Karpas-422 (cell line): Measurements from ENCODE around the gene RIC3. TPM values are rescaled to one million over a fixed set of nuclear protein-coding genes. Genes with fewer than 3 reads are reported as not detected.
A peak's percentile ranks its signal among the peaks of the same experiment; 100 is the strongest.

Experiments used
- DNase-seq: peaks from one replicate; pipeline ENCODE4 v3.0.0-alpha.2; 2015
- H2AFZ ChIP-seq: fragments of 200-600 bp; sonication (generic); 2 replicates; pipeline ENCODE4 v1.6.1; 2014; ENCODE audit warnings: antibody characterized with exemption, low read length, mixed read lengths
- H3K27ac ChIP-seq: fragments of 200-600 bp; sonication (generic); 2 replicates; pipeline ENCODE4 v1.5.1; 2014; ENCODE audit warnings: mild to moderate bottlenecking, low read length, moderate library complexity
- H3K27me3 ChIP-seq: fragments of 200-600 bp; sonication (generic); 2 replicates; pipeline ENCODE4 v1.6.1; 2014; ENCODE audit warnings: low read length, mixed read lengths
- H3K36me3 ChIP-seq: fragments of 200-600 bp; sonication (generic); 2 replicates; pipeline ENCODE4 v1.6.1; 2014; ENCODE audit warnings: low read length, mixed read lengths; ENCODE audit not compliant: insufficient read depth
- H3K4me1 ChIP-seq: fragments of 200-600 bp; sonication (generic); 2 replicates; pipeline ENCODE4 v1.6.1; 2014; ENCODE audit warnings: mild to moderate bottlenecking, low read length, mixed read lengths
- H3K4me2 ChIP-seq: fragments of 200-600 bp; sonication (generic); 2 replicates; pipeline ENCODE4 v1.6.1; 2014; ENCODE audit warnings: low read length, low read depth, mild to moderate bottlenecking; ENCODE audit not compliant: poor library complexity, severe bottlenecking
- H3K4me3 ChIP-seq: fragments of 200-600 bp; sonication (generic); 2 replicates; pipeline ENCODE4 v1.5.1; 2014; ENCODE audit warnings: mild to moderate bottlenecking, antibody characterized with exemption, low read length, mixed read lengths
- H3K79me2 ChIP-seq: fragments of 200-600 bp; sonication (generic); 2 replicates; pipeline ENCODE4 v1.6.1; 2014; ENCODE audit warnings: mild to moderate bottlenecking, low read length, mixed read lengths
- H3K9ac ChIP-seq: fragments of 200-600 bp; sonication (generic); 2 replicates; pipeline ENCODE4 v1.6.0; 2014; ENCODE audit warnings: low read length
- H3K9me2 ChIP-seq: fragments of 200-600 bp; sonication (generic), shearing (Covaris generic); replicated peaks from 2 replicates; pipeline ENCODE4 v1.6.0; 2014; ENCODE audit warnings: mild to moderate bottlenecking, low read length, moderate library complexity; ENCODE audit not compliant: insufficient read depth
- H3K9me3 ChIP-seq: fragments of 300-700, 200-600 bp; sonication (generic); 2 replicates; pipeline ENCODE4 v1.6.1; 2014; ENCODE audit warnings: low read length, mixed read lengths
- H4K20me1 ChIP-seq: fragments of 200-600 bp; sonication (generic); 2 replicates; pipeline ENCODE4 v1.6.1; 2014; ENCODE audit warnings: mild to moderate bottlenecking, antibody characterized with exemption, low read length, low read depth; ENCODE audit not compliant: insufficient read depth
- total RNA-seq: library from RNA; depleted of rRNA; stranded (reverse); fragments of >200 nt; shearing (Covaris generic); gene quantifications from 2 replicates; pipeline ENCODE4 v1.2.3, GENCODE V29; 2014; ENCODE audit warnings: low replicate concordance

Gene RIC3
- total RNA-seq, 1 experiment from 2014 or later, result not detected

GRCh38 chr11:8081591-8082250 is 87.1 kb downstream of the RIC3 start:
- Histone ChIP-seq H3K9me2 (no peaks in the 10 kb centered on the region), H3K9ac (no peak overlapping the region), H3K79me2 (no peaks in the 10 kb centered on the region), H3K4me1 (no peaks in the 10 kb centered on the region), H2AFZ (no peak overlapping the region), H3K36me3 (no peaks in the 10 kb centered on the region), H3K4me3 (no peak overlapping the region), H3K27me3 (no peaks in the 10 kb centered on the region), H4K20me1 (no peaks in the 10 kb centered on the region), H3K27ac (no peak overlapping the region), H3K9me3 (no peaks in the 10 kb centered on the region), H3K4me2 (no peak overlapping the region)
- no peak for DNase-seq

GRCh38 chr11:8080674-8081590 is 87.9 kb downstream of the RIC3 start, which contains the start of gene TUB:
Gene TUB (plus strand): TSS chr11:8081211. CDS start chr11:8081511, 300 bp downstream.
- no peak within 1 kb of the TSS for H2AFZ ChIP-seq
- H3K9me2 ChIP-seq, result no peaks in the 10 kb centered on the region
- no peaks in the 10 kb centered on the region for H4K20me1 ChIP-seq
- H3K4me2 ChIP-seq, result no peak within 1 kb of the TSS
- H3K4me3 ChIP-seq, result no peak within 1 kb of the TSS
- H3K4me1 ChIP-seq, result no peaks in the 10 kb centered on the region
- no peaks in the 10 kb centered on the region for H3K27me3 ChIP-seq
- H3K9ac ChIP-seq, result no peak within 1 kb of the TSS
- no peaks in the 10 kb centered on the region for H3K9me3 ChIP-seq
- no peak within 1 kb of the TSS for H3K27ac ChIP-seq
- DNase-seq, result no peak
- no peaks in the 10 kb centered on the region for H3K79me2 ChIP-seq
- no peaks in the 10 kb centered on the region for H3K36me3 ChIP-seq

- H3K27ac ChIP-seq, result no peak overlapping the region
- no peaks in the 10 kb centered on the region for H4K20me1 ChIP-seq
- H3K79me2 ChIP-seq, result no peaks in the 10 kb centered on the region
- H2AFZ ChIP-seq, result no peak overlapping the region
- no peaks in the 10 kb centered on the region for H3K27me3 ChIP-seq
- no peak overlapping the region for H3K9ac ChIP-seq
- no peak overlapping the region for H3K4me3 ChIP-seq
- H3K9me3 ChIP-seq, result no peaks in the 10 kb centered on the region
- H3K4me2 ChIP-seq, result no peak overlapping the region
- H3K36me3 ChIP-seq, result no peaks in the 10 kb centered on the region
- H3K4me1 ChIP-seq, result no peaks in the 10 kb centered on the region
- no peaks in the 10 kb centered on the region for H3K9me2 ChIP-seq
- no peak for DNase-seq
Measured at GRCh38 chr11:8080069-8080670, 88.7 kb downstream of the RIC3 start.

GRCh38 chr11:8079111-8079675 is 89.6 kb downstream of the RIC3 start:
- Histone ChIP-seq H3K4me2 (no peak overlapping the region), H3K9ac (no peak overlapping the region), H4K20me1 (no peaks in the 10 kb centered on the region), H3K36me3 (no peaks in the 10 kb centered on the region), H2AFZ (no peak overlapping the region), H3K4me1 (no peaks in the 10 kb centered on the region), H3K27ac (no peak overlapping the region), H3K27me3 (no peaks in the 10 kb centered on the region), H3K9me3 (no peaks in the 10 kb centered on the region), H3K9me2 (no peaks in the 10 kb centered on the region), H3K79me2 (no peaks in the 10 kb centered on the region), H3K4me3 (no peak overlapping the region)
- no peak for DNase-seq

- no peak for DNase-seq
- Histone ChIP-seq H3K27me3 (no peaks in the 10 kb centered on the region), H3K9me3 (no peaks in the 10 kb centered on the region)
Measured at GRCh38 chr11:8075119-8075726, 93.6 kb downstream of the RIC3 start.

GRCh38 chr11:8071616-8072581 is 96.9 kb downstream of the RIC3 start:
- Histone ChIP-seq H2AFZ (no peak overlapping the region), H3K4me1 (peaks cover 9% of the 10 kb centered on the region), H3K9me3 (no peaks in the 10 kb centered on the region), H3K9ac (no peak overlapping the region), H3K79me2 (no peaks in the 10 kb centered on the region), H3K4me2 (no peak overlapping the region), H3K4me3 (no peak overlapping the region), H4K20me1 (no peaks in the 10 kb centered on the region), H3K36me3 (no peaks in the 10 kb centered on the region), H3K27ac (no peak overlapping the region), H3K27me3 (no peaks in the 10 kb centered on the region), H3K9me2 (no peaks in the 10 kb centered on the region)
- DNase-seq, result no peak

More at GRCh38 chr11:8075119-8075726, 93.6 kb downstream of the RIC3 start:
- H3K4me1 ChIP-seq, result peaks cover 9% of the 10 kb centered on the region
- H3K4me3 ChIP-seq, result no peak overlapping the region
- no peak overlapping the region for H3K9ac ChIP-seq
- H4K20me1 ChIP-seq, result no peaks in the 10 kb centered on the region
- H3K79me2 ChIP-seq, result no peaks in the 10 kb centered on the region
- no peak overlapping the region for H2AFZ ChIP-seq
- no peak overlapping the region for H3K27ac ChIP-seq
- no peaks in the 10 kb centered on the region for H3K9me2 ChIP-seq
- no peak overlapping the region for H3K4me2 ChIP-seq
- H3K36me3 ChIP-seq, result no peaks in the 10 kb centered on the region

- Histone ChIP-seq H3K27ac (no peak overlapping the region), H3K4me1 (peaks cover 9% of the 10 kb centered on the region), H3K27me3 (no peaks in the 10 kb centered on the region), H3K9me2 (no peaks in the 10 kb centered on the region), H3K9ac (no peak overlapping the region), H4K20me1 (no peaks in the 10 kb centered on the region), H3K4me2 (peak overlapping the region; percentile 28), H3K4me3 (no peak overlapping the region), H3K36me3 (no peaks in the 10 kb centered on the region), H2AFZ (no peak overlapping the region), H3K79me2 (no peaks in the 10 kb centered on the region), H3K9me3 (no peaks in the 10 kb centered on the region)
- DNase-seq, result peak; percentile 76
Measured at GRCh38 chr11:8070417-8071115, 98.3 kb downstream of the RIC3 start.
